HT1080 (cell line): Measurements from ENCODE around the gene F8A3. TPM values are rescaled to one million over a fixed set of nuclear protein-coding genes. Genes with fewer than 3 reads are reported as not detected.
"Not testable (repeated sequence)": the region's sequence is repeated elsewhere in the genome, so short reads cannot be mapped to it uniquely, and the experiment has no call there.

Source experiments
- DNase-seq: peaks from one replicate; pipeline ENCODE4 v3.0.0-alpha.2; 2015; ENCODE audit warnings: low read depth
- polyA plus RNA-seq, 2 experiments: library from polyadenylated mRNA; depleted of rRNA; stranded (reverse); fragments of >200 nt; gene quantifications; 2 replicates each; pipeline ENCODE4 v1.2.3, GENCODE V29; 2015
- small RNA-seq: library from RNA; depleted of rRNA; stranded (forward); fragments of <200 nt; gene quantifications from one replicate; pipeline ENCODE3, GENCODE V24; 2014
- total RNA-seq: library from RNA; depleted of rRNA; stranded (reverse); fragments of >200 nt; shearing (Covaris generic); gene quantifications from 2 replicates; pipeline ENCODE4 v1.2.3, GENCODE V29; 2014; rRNA removed

Gene F8A3
- 0.06 and 1.6 TPM in 2 replicates for total RNA-seq
- 0.05 TPM in 1 of 2 replicates, not detected in the other for polyA plus RNA-seq (2015; cell fraction: cytosol; rRNA removed)
- 0.75 TPM in 1 of 2 replicates, not detected in the other for polyA plus RNA-seq (2015; cell fraction: nucleus; rRNA removed)

DNA sequence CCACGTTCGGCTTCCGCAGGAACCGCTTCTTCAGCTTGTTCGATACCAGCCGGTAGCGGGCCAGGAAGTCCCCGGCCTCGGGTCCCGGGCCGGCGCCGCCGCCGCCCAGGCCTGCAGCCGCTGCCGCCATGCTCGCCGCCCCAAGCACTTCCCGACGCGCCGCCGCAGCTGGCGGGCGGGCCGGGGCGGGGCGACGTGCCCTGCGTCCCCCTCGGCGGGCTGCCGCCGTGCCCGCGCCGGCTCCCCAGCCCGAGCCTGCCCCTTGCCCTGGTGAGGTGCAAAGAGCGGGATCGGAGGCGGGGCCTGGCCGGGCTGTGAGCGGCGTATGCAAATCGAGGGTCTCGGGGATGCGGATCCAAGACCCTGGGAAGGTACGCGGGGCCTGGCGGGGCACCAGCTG, at the start of gene F8A3:
Gene F8A3 (minus strand): TSS at position 150 of the 400 bp plus-strand sequence. CDS start 20 bp downstream, at position 130.
- DNase-seq: not testable (repeated sequence)

GRCh38 chrX:155505296-155505695, 46.9 kb upstream of the F8A3 start:
- DNase-seq: no peak

DNA sequence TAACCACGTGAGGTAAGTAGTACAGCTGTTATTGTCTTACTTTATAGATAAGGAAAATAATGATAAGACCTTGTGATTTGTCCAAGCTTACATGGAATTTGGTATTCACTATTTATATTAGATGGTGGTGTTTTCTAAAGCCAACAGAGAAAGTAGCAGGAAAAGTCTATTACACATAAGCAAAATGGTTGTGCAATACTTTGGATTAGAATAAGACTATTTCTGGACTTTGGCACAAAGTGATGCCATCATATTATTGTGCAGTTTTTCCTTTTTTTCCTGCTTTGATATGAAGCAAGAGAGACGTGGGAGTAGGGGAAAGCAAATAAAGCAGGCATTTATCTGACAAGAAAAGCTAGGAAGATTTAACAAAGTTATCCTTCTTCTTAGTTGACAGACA, 36.7 kb upstream of the F8A3 start:
- not testable (repeated sequence) for DNase-seq

- not testable (repeated sequence) for DNase-seq
Measured at GRCh38 chrX:155491421-155491820, 33.0 kb upstream of the F8A3 start.

GRCh38 chrX:155477136-155477535, 18.7 kb upstream of the F8A3 start:
- DNase-seq: not testable (repeated sequence)

- DNase-seq: not testable (repeated sequence)
Measured at GRCh38 chrX:155466269-155466938, 8.0 kb upstream of the F8A3 start.

- not testable (repeated sequence) for DNase-seq
Measured at GRCh38 chrX:155460501-155460900, 2.1 kb upstream of the F8A3 start.

DNA sequence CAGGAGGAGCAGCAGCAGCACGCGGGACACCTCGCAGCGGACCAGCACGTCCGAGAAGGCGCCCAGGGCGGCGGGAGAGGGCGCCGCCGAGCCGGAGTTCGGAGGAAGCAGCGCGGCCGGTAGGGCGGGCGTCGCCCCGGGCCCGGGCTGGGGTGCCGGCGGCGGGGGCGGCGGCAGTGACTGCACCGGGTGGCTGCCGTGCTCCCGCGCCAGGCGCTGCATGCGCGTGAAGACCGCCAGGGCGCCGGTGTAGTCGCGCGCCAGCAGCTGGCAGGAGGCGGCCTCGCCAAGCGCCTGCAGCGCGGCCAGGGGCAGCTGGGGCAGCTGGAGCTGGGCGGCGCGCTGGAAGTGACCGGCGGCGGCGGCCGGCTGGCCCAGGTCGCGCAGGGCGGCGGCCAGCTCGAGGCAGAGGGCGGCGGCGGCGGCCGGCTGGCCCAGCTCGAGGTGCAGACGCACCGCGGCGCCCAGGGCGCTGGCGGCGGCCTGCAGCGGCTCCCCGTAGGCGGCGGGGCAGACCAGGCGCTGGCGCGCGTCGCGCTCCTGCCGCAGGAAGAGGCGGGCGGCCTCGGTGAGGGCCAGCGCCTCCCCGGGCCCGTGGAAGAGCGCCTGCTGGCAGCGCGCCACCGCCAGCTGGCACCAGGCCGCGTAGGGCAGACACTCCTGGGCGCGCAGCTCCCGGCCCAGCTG, 516 bp downstream of the F8A3 start:
- not testable (repeated sequence) for DNase-seq

DNA sequence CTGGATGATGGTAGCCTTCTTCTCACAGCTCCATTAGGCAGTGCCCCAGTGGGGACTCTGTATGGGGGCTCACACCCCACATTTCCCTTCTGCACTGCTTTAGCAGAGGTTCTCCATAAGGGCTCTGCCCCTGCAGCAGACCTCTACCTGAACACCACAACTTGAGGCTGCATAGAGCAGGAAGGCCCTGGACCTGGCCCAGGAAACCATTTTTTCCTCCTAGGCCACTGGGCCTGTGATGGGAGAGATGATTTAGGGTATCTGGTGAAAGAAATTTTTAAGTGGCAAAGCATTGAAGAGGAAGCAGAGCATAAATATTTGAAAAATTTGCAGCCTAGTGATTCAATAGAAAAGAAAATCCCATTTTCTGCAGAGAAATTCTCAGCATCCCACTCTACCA, 17.3 kb downstream of the F8A3 start:
- DNase-seq: no peak

GRCh38 chrX:155435744-155436112, 22.7 kb downstream of the F8A3 start:
- DNase-seq: no peak

- DNase-seq: no peak
Measured at GRCh38 chrX:155434906-155435743, 23.3 kb downstream of the F8A3 start.

GRCh38 chrX:155417769-155418168, 40.7 kb downstream of the F8A3 start:
- DNase-seq: no peak

Small RNA genes within 50 kb of the gene (small RNA-seq; reads per million reads assigned to genes)
- not detected for gene MIR1184-3

Other genes with a start within 250 kb of the F8A3 start
- 53.7 and 55.9 TPM in 2 replicates for gene VBP1, start 242.2 kb downstream of the F8A3 start, total RNA-seq
- 0.50 and 0.85 TPM in 2 replicates for gene RAB39B, start 194.1 kb downstream of the F8A3 start, total RNA-seq
- gene CLIC2, start 124.0 kb downstream of the F8A3 start, total RNA-seq: 0.16 and 0.60 TPM in 2 replicates
- not detected in 2 replicates for gene F8A2, start 76.5 kb downstream of the F8A3 start, total RNA-seq
- 0.07 and 0.13 TPM in 2 replicates for gene SPRY3, start 154.0 kb upstream of the F8A3 start, total RNA-seq
- 3.5 and 8.9 TPM in 2 replicates for gene TMLHE, start 154.3 kb upstream of the F8A3 start, total RNA-seq